Measurements from ENCODE around the gene NRIP1.
"Not testable (repeated sequence)": the region's sequence is repeated elsewhere in the genome, so short reads cannot be mapped to it uniquely, and the experiment has no call there.

Gene NRIP1

GRCh38 chr21:15045017-15045416, 19.8 kb downstream of the NRIP1 start:
- no peak for DNase-seq (ENCODE audit: low read depth)
- no peak overlapping the region for H3K4me3 ChIP-seq (ENCODE audit: low read depth, low read length)

- H3K4me3 ChIP-seq (ENCODE audit: low read depth, low read length) = no peak overlapping the region
- no peak for DNase-seq (ENCODE audit: low read depth)
Observed at GRCh38 chr21:15042531-15042930, 22.3 kb downstream of the NRIP1 start.

- no peak overlapping the region for H3K4me3 ChIP-seq (ENCODE audit: low read depth, low read length)
- no peak for DNase-seq (ENCODE audit: low read depth)
Observed at GRCh38 chr21:15039607-15040299, 25.0 kb downstream of the NRIP1 start.

- H3K4me3 ChIP-seq (ENCODE audit: low read depth, low read length) = no peak overlapping the region
- DNase-seq (ENCODE audit: low read depth) = no peak
Observed at GRCh38 chr21:15037900-15038293, 26.9 kb downstream of the NRIP1 start.

GRCh38 chr21:15037095-15037899, 27.5 kb downstream of the NRIP1 start:
- no peak for DNase-seq (ENCODE audit: low read depth)

GRCh38 chr21:15036189-15036588, 28.6 kb downstream of the NRIP1 start:
- no peak for DNase-seq (ENCODE audit: low read depth)

More at GRCh38 chr21:15037095-15037899, 27.5 kb downstream of the NRIP1 start:
- H3K4me3 ChIP-seq (ENCODE audit: low read depth, low read length) = no peak overlapping the region

GRCh38 chr21:15034126-15034853, 30.5 kb downstream of the NRIP1 start:
- DNase-seq (ENCODE audit: low read depth) = no peak
- H3K4me3 ChIP-seq (ENCODE audit: low read depth, low read length) = no peak overlapping the region

More at GRCh38 chr21:15036189-15036588, 28.6 kb downstream of the NRIP1 start:
- H3K4me3 ChIP-seq (ENCODE audit: low read depth, low read length) = no peak overlapping the region

- DNase-seq (ENCODE audit: low read depth) = no peak
Observed at GRCh38 chr21:15031790-15032357, 32.9 kb downstream of the NRIP1 start.

GRCh38 chr21:15031362-15031761, 33.4 kb downstream of the NRIP1 start:
- not testable (repeated sequence) for H3K4me3 ChIP-seq (ENCODE audit: low read depth, low read length); DNase-seq (ENCODE audit: low read depth)

More at GRCh38 chr21:15031790-15032357, 32.9 kb downstream of the NRIP1 start:
- no peak overlapping the region for H3K4me3 ChIP-seq (ENCODE audit: low read depth, low read length)

- not testable (repeated sequence) for H3K4me3 ChIP-seq (ENCODE audit: low read depth, low read length); DNase-seq (ENCODE audit: low read depth)
Observed at GRCh38 chr21:15030861-15031260, 33.9 kb downstream of the NRIP1 start.

GRCh38 chr21:15029077-15029476, 35.7 kb downstream of the NRIP1 start:
- H3K4me3 ChIP-seq (ENCODE audit: low read depth, low read length) = no peak overlapping the region
- no peak for DNase-seq (ENCODE audit: low read depth)

GRCh38 chr21:15028186-15028585, 36.6 kb downstream of the NRIP1 start:
- DNase-seq (ENCODE audit: low read depth) = no peak
- H3K4me3 ChIP-seq (ENCODE audit: low read depth, low read length) = no peak overlapping the region

- no peak for DNase-seq (ENCODE audit: low read depth)
- H3K4me3 ChIP-seq (ENCODE audit: low read depth, low read length) = no peak overlapping the region
Observed at GRCh38 chr21:15027056-15027455, 37.7 kb downstream of the NRIP1 start.

GRCh38 chr21:15026370-15026769, 38.4 kb downstream of the NRIP1 start:
- DNase-seq (ENCODE audit: low read depth) = no peak
- H3K4me3 ChIP-seq (ENCODE audit: low read depth, low read length) = no peak overlapping the region

GRCh38 chr21:15023776-15024175, 41.0 kb downstream of the NRIP1 start:
- DNase-seq (ENCODE audit: low read depth) = no peak

GRCh38 chr21:15022608-15023261, 42.1 kb downstream of the NRIP1 start:
- H3K4me3 ChIP-seq (ENCODE audit: low read depth, low read length) = no peak overlapping the region
- DNase-seq (ENCODE audit: low read depth) = no peak

More at GRCh38 chr21:15023776-15024175, 41.0 kb downstream of the NRIP1 start:
- H3K4me3 ChIP-seq (ENCODE audit: low read depth, low read length) = no peak overlapping the region

- H3K4me3 ChIP-seq (ENCODE audit: low read depth, low read length) = no peak overlapping the region
- no peak for DNase-seq (ENCODE audit: low read depth)
Observed at GRCh38 chr21:15020797-15021196, 44.0 kb downstream of the NRIP1 start.

GRCh38 chr21:15018382-15018781, 46.4 kb downstream of the NRIP1 start:
- DNase-seq (ENCODE audit: low read depth) = no peak
- no peak overlapping the region for H3K4me3 ChIP-seq (ENCODE audit: low read depth, low read length)
